OCI-LY1 (cell line): ENCODE measurements around the gene S100A10.

Experiments
- H2AFZ ChIP-seq: fragments of 200-600 bp; sonication (generic), shearing (Covaris generic); 2 replicates; pipeline ENCODE4 v1.6.0; 2014; ENCODE audit warnings: antibody characterized with exemption, mild to moderate bottlenecking, low read length
- H3F3A ChIP-seq: fragments of 200-600 bp; sonication (generic), shearing (Covaris generic); 2 replicates; pipeline ENCODE4 v1.6.0; 2014; ENCODE audit warnings: mild to moderate bottlenecking, antibody characterized with exemption, low read length, moderate library complexity; ENCODE audit not compliant: insufficient read depth
- H3K27ac ChIP-seq: fragments of 200-600 bp; sonication (generic); 2 replicates; pipeline ENCODE4 v1.5.1; 2014; ENCODE audit warnings: low read length, mixed run types, mild to moderate bottlenecking, low read depth; ENCODE audit not compliant: poor library complexity, severe bottlenecking
- H3K27me3 ChIP-seq: fragments of 200-600 bp; sonication (generic); 2 replicates; pipeline ENCODE4 v1.6.0; 2014; ENCODE audit warnings: antibody characterized with exemption, mild to moderate bottlenecking, low read length, moderate library complexity; ENCODE audit not compliant: insufficient read depth
- H3K36me3 ChIP-seq: fragments of 200-600 bp; sonication (generic); 2 replicates; pipeline ENCODE4 v1.6.1; 2014; ENCODE audit warnings: mild to moderate bottlenecking, antibody characterized with exemption, low read length, moderate library complexity, mixed read lengths; ENCODE audit not compliant: insufficient read depth
- H3K4me1 ChIP-seq: fragments of 200-600 bp; sonication (generic); 2 replicates; pipeline ENCODE4 v1.5.1; 2014; ENCODE audit warnings: mild to moderate bottlenecking, low read length, moderate library complexity; ENCODE audit not compliant: insufficient read depth, severe bottlenecking
- H3K4me2 ChIP-seq: fragments of 200-600 bp; sonication (generic), shearing (Covaris generic); 2 replicates; pipeline ENCODE4 v1.6.1; 2014; ENCODE audit warnings: low read length
- H3K4me3 ChIP-seq: fragments of 200-600 bp; sonication (generic); 2 replicates; pipeline ENCODE4 v1.5.1; 2014; ENCODE audit warnings: low read length, low read depth, mild to moderate bottlenecking, mixed read lengths; ENCODE audit not compliant: poor library complexity, severe bottlenecking
- H3K79me2 ChIP-seq: fragments of 200-600 bp; shearing (Covaris generic); 2 replicates; pipeline ENCODE4 v1.6.1; 2016; ENCODE audit warnings: mixed run types, low read length, mixed read lengths; ENCODE audit not compliant: insufficient read depth
- H3K9ac ChIP-seq: fragments of 200-600 bp; sonication (generic), shearing (Covaris generic); 2 replicates; pipeline ENCODE4 v1.6.1; 2014; ENCODE audit warnings: mild to moderate bottlenecking, low read length, mixed read lengths
- H3K9me2 ChIP-seq: fragments of 200-600 bp; sonication (generic), shearing (Covaris generic); 2 replicates; pipeline ENCODE4 v1.6.1; 2014; ENCODE audit warnings: low read depth, mild to moderate bottlenecking, low read length, mixed read lengths
- H3K9me3 ChIP-seq: fragments of 200-600 bp; shearing (Covaris generic); 2 replicates; pipeline ENCODE4 v1.6.1; 2014; ENCODE audit warnings: low read length, mixed read lengths
- H4K20me1 ChIP-seq: fragments of 200-600 bp; sonication (generic), shearing (Covaris generic); 2 replicates; pipeline ENCODE4 v1.6.0; 2016; ENCODE audit warnings: mild to moderate bottlenecking, low read length; ENCODE audit not compliant: insufficient read depth
- EZH2 ChIP-seq: fragments of 200-600 bp; sonication (generic), shearing (Covaris generic); IDR thresholded peaks from 2 replicates; pipeline ENCODE4 v1.8.0; 2017; ENCODE audit warnings: borderline replicate concordance, mixed run types, mild to moderate bottlenecking, antibody characterized with exemption, low read length, moderate library complexity, mixed read lengths
- TF ChIP-seq, protein P1 (sequence below): fragments of 200-600 bp; sonication (generic), shearing (Covaris generic); IDR thresholded peaks from 2 replicates; pipeline ENCODE4 v1.5.1; 2017; ENCODE audit warnings: mild to moderate bottlenecking, antibody characterized with exemption, low read length, moderate library complexity, mixed read lengths

Gene S100A10

DNA sequence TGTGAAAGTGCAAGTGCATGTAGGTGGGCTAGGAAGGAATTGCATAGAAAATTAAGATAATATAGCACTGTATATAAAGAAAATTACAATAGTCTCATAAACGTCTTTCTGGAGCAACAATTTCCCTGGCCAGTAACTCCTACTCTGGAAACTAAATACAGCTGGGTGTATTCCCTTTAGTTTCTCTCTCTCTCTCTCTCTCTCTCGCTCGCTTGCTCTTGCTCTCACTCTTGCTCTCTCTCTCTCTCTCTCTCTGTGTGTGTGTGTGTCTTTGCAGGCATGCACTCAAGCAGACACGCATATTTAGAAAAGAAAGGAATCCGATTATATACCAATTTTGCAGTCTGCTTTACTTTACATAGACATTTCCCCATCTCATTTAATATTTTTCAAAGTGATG, 14.7 kb downstream of the S100A10 start:
- Histone ChIP-seq H3K4me2 (no peak overlapping the region), H3K9me2 (no peaks in the 10 kb centered on the region), H3F3A (no peaks in the 10 kb centered on the region), H3K9ac (no peak overlapping the region), H3K79me2 (no peaks in the 10 kb centered on the region), H3K9me3 (no peaks in the 10 kb centered on the region), H4K20me1 (no peaks in the 10 kb centered on the region), H3K4me1 (no peaks in the 10 kb centered on the region), H3K27ac (no peak overlapping the region), H2AFZ (no peak overlapping the region), H3K36me3 (no peaks in the 10 kb centered on the region), H3K4me3 (no peak overlapping the region), H3K27me3 (peaks cover 6% of the 10 kb centered on the region; the same call in 1 of the 2 replicates)
- TF ChIP-seq, protein P1, sequence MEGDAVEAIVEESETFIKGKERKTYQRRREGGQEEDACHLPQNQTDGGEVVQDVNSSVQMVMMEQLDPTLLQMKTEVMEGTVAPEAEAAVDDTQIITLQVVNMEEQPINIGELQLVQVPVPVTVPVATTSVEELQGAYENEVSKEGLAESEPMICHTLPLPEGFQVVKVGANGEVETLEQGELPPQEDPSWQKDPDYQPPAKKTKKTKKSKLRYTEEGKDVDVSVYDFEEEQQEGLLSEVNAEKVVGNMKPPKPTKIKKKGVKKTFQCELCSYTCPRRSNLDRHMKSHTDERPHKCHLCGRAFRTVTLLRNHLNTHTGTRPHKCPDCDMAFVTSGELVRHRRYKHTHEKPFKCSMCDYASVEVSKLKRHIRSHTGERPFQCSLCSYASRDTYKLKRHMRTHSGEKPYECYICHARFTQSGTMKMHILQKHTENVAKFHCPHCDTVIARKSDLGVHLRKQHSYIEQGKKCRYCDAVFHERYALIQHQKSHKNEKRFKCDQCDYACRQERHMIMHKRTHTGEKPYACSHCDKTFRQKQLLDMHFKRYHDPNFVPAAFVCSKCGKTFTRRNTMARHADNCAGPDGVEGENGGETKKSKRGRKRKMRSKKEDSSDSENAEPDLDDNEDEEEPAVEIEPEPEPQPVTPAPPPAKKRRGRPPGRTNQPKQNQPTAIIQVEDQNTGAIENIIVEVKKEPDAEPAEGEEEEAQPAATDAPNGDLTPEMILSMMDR, result no peak
- no peak for TF ChIP-seq EZH2

DNA sequence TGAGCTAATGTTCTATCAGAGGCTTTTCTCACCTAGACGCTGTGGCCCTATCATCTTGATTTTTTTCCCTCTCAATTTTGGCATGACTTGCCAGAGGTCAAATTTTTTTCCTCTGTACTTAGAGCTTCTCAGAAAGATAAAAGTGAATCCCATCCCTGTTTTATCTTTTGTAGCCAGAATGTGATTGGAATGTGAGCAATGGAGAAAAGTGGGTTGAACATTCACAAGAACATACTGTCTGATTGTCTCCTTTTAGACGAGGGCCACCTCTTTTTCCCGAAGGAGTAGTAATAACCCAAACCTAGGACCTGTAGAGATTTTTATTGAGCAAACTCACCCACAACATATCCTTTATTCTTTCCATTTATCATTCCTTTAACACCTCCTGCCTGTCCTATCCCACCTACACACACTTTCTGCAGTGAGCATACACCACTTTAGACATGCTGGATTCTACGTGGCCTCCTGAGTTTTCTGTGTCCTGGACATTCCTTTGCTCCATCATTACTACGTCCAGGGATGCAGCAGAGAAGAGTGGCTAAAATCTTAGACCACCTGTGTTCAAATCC, 15.9 kb downstream of the S100A10 start:
- Histone ChIP-seq H3K79me2 (no peaks in the 10 kb centered on the region), H3K9me3 (no peaks in the 10 kb centered on the region), H2AFZ (no peak overlapping the region), H3K4me3 (no peak overlapping the region), H3K36me3 (no peaks in the 10 kb centered on the region), H3K9me2 (no peaks in the 10 kb centered on the region), H4K20me1 (no peaks in the 10 kb centered on the region), H3K9ac (no peak overlapping the region), H3K27ac (no peak overlapping the region), H3K27me3 (peaks cover 6% of the 10 kb centered on the region; the same call in 1 of the 2 replicates), H3K4me2 (no peak overlapping the region), H3K4me1 (no peaks in the 10 kb centered on the region), H3F3A (no peaks in the 10 kb centered on the region)
- TF ChIP-seq EZH2, result no peak

DNA sequence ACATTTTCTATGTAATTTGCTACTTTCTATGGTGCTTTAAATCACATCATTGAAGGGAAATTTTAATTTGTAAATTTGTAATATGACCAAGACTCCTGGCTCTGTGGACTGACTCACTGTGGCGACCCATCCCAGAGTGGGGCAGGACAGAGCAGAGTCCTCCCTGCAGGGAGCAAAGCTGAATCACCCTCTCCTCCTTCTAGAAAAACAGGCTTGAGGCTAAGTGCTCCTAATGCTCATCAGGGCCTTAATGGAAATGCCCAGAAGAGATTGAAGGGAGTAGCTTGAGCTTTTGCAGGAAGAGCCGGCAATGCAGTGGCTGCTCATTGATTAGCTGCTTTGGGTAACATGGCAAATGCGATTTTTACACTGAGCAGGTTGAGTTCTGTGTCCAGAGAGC, 16.8 kb downstream of the S100A10 start:
- Histone ChIP-seq H3F3A (no peaks in the 10 kb centered on the region), H3K4me2 (no peak overlapping the region), H3K9me3 (no peaks in the 10 kb centered on the region), H3K27ac (no peak overlapping the region), H3K4me1 (no peaks in the 10 kb centered on the region), H3K36me3 (no peaks in the 10 kb centered on the region), H4K20me1 (no peaks in the 10 kb centered on the region), H3K4me3 (no peak overlapping the region), H3K79me2 (no peaks in the 10 kb centered on the region), H3K27me3 (peaks cover 6% of the 10 kb centered on the region; the same call in 1 of the 2 replicates), H3K9ac (no peak overlapping the region), H2AFZ (no peak overlapping the region), H3K9me2 (no peaks in the 10 kb centered on the region)
- TF ChIP-seq, protein P1, result no peak
- no peak for TF ChIP-seq EZH2

DNA sequence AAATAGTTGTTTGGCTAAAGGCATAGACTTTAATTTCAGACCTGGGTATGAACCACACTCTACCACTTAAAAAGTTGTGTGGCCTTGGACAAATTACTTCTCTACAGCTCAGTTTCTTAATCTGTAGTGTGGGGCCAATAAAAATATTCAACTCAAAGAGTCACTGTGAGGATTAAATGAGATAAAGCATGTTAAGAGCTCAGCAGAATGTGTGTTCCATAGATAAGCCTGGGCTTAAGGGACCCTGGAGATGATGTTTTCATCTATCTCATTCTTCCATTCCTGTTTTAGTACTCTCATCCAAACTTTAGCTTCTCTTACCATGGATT, 17.7 kb downstream of the S100A10 start:
- Histone ChIP-seq H3K36me3 (no peaks in the 10 kb centered on the region), H2AFZ (no peak overlapping the region), H4K20me1 (no peaks in the 10 kb centered on the region), H3K9me2 (no peaks in the 10 kb centered on the region), H3K9me3 (no peaks in the 10 kb centered on the region), H3K4me2 (no peak overlapping the region), H3F3A (no peaks in the 10 kb centered on the region), H3K4me1 (no peaks in the 10 kb centered on the region), H3K4me3 (no peak overlapping the region), H3K27me3 (peaks cover 4% of the 10 kb centered on the region; the same call in 1 of the 2 replicates), H3K9ac (no peak overlapping the region), H3K27ac (no peak overlapping the region), H3K79me2 (no peaks in the 10 kb centered on the region)
- TF ChIP-seq EZH2, result no peak
- TF ChIP-seq, protein P1, result no peak
